CD4-positive, alpha-beta T cell treated with Interleukin-17A for 4 hours (primary cell): ENCODE measurements around the gene SURF6.
A peak's percentile ranks its signal among the peaks of the same experiment; 100 is the strongest.
"Not testable (repeated sequence)": the region's sequence is repeated elsewhere in the genome, so short reads cannot be mapped to it uniquely, and the experiment has no call there.

ENCODE experiments used
- DNase-seq: peaks from one replicate; pipeline ENCODE4 v3.0.0-alpha.2; 2020; ENCODE audit warnings: mixed read lengths

SURF6 gene

DNA sequence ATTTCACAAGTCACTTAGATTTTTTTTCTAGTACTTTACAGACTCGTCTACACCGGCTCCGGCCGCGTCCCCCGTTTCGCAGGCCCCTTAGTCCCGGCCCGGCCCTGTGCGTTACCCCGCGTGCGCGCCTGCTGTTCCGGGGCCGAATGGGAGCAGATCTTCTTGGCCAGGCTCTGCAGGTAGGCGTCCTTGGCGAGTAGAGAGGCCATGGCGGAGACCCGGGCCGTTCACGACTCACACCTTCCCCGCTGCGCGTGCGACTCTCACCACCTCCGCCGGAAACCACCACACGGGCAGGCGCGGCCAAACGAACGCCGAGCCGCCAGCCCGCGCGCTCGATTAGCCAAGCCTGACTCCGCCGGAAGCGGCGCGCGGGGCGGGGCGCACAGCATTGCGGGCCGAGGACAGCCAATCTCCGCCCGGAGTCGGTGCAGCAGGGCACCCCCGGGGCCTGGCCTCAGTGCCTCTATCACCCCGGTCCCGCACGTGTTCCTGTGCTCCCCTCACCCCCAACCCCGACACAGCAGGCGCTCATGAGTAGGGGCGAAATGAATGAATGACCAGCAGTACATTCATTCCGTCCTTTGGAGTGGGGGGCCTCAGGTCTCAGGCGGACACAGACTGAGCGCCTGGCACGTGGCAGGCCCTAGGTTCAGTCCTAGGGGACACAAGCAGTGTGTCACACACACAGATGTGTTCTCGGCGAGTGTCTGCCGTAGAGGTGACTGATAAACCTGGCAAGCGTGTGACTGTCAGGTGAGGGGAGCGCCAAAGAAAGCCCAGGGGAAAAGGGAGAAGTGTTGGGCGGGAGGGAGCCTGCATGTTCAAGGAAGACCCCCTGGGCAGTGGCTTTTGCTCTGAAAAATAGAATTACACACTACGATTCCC is at the start of gene SURF6:
Gene SURF6, minus strand, starts transcription at position 265 of the 888 bp plus-strand sequence. Its CDS starts 56 bp downstream, at position 209.
- DNase-seq = peak; percentile 94

DNA sequence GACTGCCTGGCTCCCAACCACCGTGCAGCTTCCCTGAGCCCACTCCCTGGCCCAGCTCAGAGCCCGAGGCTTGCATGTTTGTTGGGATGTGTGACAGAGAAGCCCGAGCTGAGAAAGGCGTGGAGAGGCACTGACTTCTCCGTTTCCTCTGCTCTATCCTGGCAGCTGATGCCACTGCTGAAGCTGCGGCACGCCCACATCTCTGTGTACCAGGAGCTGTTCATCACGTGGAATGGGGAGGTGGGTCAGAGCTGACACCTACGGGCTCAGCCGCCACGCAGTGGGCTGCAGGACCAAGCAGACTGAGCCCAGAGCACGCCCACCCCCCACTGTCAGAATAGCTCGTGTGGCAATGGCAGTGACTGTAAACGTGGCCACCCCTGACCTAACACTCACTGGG is 49.5 kb upstream of the SURF6 start:
- DNase-seq = no peak

DNA sequence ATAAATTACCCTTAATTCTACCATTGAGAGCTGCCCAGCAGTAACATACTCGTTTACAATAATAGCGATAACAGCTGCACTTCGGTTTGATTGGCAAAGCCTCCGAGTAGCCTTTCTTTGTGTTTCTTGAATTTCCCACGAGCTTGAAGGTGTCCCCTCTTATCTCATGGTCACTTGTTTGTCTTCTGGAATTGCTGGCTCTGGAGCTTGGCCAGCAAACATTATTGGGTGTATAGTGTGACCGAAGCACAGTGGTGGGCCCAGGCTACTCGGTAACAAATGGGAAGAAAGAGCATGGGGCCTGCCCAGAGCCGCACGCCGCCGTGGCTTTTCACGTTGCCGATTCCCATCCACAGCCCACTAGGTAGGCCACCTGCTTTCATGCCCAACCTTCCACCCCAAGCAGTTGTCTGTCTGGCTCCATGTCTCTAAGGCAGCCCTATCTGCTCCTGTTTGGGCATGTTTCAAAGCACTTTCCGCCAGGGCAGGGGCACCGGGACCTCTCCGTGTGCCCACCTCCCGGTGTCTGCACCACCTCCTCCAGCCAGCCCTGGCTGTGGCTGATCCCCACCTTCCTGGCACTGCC is 48.8 kb upstream of the SURF6 start:
- DNase-seq = no peak

DNA sequence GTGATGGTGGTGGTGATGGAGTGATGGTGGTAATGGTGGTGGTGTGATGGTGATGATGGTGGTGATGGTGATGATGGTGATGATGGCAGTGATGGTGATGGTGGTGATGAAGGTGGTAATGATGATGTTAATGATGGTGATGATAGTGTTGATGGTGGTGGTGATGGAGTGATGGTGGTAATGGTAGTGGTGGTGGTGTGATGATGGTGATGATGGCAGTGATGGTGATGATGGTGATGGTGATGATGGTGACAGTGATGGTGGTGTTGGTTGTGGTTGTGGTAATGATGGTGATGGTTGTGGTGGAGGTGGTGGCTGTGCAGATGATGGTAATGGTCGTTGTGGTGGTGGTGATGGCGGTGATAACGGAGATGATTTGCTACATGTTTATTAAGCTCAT is 47.5 kb upstream of the SURF6 start:
- no peak for DNase-seq

DNA sequence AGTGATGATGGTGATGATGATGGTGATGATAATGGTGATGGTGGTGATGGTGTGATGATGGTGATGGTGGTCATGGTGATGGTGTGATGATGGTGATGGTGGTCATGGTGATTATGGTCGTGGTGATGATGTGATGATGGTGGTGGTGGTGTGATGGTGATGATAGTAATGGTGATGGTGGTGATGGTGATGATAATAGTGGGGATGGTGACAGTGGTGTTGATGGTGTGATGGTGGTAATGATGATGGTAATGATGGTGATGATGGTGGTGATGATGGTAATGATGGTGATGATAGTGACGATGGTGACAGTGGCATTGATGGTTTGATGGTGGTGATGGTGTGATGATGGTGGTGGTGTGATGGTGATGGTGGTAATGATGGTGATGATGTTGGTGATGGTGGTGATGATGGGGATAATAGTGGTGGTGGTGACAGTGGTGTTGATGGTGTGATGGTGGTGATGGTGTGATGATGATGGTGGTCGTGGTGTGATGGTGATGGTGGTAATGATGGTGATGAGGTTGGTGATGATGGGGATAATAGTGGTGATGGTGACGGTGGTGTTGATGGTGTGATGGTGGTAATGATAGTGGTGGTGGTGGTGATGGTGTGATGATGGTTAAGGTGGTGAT is 46.6 kb upstream of the SURF6 start:
- no peak for DNase-seq

DNA sequence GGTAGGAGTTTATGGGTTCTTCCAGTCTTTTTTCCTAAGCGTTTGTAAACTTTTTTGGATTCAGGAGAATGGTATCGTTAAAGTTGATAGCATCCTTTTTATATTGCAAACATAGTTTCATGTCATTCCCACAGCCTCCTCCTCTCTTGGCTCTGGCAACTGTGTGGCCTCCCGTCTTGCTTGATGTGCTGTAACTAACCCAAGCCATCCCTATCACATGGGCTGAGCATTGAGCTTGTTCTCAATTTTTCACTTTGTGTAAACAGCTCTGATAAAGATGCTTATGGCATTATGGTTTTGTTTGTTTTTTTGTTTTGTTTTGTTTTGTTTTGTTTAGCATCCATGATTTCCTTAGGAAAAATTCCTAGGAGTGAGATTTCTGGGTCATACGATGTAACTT is 44.7 kb upstream of the SURF6 start:
- no peak for DNase-seq

DNA sequence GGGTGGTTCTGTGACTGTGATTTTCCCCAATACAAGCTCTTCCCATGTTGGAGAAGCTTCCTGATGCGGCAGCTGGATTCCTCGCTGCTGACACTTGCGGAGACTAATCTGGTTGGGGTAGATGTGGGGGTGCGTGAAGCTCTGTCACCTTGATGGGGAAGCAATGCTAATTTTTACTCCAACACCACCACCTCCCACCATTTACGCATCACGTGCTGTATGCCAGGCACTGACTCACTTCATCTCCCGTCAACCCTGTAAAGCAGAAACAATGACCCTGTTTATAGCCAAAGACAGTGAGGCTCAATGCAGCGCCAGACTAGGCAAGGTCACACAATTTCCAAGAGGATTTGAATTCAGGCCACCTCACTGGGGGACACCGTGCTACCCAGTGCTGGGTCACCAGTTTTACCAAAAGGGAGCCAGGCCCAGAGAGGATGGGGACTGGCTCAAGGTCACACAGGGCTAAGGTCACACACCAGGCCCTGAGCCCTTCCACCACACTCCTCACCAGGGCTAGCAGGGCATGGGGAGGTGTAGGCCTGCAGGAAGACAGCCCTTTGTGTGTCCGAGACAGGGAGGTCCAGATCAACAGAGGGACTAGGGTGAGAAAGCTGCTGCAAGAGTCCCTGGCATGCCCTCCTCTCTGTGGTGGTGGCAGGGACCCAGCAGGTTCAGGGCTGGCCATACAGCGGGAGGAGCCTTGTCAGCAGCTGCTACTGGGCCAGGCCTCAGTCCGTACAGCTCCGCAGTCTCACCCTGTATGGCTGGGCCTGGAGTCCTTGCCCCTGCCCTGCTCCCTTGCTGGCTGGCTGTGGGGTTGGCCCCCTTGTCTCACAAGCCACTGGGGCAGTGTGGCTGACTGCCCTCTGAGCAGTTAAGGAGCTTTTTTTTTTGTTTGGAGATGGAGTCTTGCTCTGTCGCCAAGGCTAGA is 43.4 kb upstream of the SURF6 start:
- no peak for DNase-seq

DNA sequence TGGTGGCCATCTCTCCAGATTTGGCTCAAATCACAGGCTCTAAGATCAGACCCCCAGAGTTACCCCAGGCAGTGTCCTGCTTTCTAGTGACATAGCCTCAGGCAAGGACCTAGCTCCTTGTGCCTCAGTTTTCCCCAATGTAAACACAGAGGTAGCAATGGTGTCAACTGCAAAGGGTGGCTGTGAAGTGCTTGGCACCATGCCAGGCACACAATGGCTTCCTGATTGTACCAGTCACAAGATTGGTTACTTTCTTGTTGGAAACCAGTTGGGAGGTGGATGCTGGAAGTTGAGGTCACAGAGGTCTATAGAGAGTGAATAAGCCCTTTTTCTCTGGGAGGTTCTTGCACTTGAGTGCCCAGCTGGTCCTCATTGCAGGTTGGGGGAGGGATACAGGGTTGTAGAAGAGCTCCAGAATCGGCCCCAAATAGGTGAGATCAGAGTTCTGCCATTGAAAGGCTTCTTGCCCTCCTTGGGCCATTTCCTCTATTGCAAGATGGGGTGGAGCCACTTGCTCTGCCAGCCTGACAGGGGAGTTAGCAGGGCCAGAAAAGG is 42.5 kb upstream of the SURF6 start:
- no peak for DNase-seq

DNA sequence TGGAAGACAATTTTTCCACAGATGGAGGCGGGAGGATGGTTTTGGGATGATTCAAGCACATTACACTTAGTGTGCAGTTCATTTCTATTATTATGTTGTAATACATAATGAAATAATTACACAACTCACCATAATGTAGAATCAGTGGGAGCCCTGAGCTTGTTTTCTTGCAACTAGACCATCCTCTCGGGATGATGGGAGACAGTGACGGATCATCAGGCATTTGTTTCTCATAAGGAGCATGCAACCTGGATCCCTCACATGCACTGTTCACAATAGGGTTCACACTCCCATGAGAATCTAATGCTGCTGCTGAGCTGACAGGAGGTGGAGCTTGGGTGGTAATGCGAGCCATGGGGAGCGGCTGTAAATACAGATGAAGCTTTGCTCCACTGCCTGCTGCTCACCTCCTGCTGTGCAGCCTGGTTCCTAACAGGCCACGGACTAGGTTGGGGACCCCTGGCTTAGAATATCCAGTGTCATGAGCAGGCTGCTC is 41.8 kb upstream of the SURF6 start:
- no peak for DNase-seq

DNA sequence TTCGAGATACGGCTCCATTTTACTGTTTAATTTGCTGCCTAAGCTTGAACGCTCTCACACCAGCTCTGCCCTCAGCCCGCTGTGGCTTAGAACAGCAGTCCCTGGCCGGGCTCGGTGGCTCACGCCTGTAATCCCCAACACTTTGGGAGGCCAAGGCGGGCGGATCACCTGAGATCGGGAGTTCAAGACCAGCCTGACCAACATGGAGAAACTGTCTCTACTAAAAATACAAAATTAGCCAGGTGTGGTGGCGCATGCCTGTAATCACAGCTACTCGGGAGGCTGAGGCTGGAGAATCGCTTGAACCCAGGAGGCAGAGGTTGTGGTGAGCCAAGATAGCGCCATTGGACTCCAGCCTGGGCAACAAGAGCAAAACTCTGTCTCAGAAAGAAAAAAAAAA is 41.3 kb upstream of the SURF6 start:
- not testable (repeated sequence) for DNase-seq

DNA sequence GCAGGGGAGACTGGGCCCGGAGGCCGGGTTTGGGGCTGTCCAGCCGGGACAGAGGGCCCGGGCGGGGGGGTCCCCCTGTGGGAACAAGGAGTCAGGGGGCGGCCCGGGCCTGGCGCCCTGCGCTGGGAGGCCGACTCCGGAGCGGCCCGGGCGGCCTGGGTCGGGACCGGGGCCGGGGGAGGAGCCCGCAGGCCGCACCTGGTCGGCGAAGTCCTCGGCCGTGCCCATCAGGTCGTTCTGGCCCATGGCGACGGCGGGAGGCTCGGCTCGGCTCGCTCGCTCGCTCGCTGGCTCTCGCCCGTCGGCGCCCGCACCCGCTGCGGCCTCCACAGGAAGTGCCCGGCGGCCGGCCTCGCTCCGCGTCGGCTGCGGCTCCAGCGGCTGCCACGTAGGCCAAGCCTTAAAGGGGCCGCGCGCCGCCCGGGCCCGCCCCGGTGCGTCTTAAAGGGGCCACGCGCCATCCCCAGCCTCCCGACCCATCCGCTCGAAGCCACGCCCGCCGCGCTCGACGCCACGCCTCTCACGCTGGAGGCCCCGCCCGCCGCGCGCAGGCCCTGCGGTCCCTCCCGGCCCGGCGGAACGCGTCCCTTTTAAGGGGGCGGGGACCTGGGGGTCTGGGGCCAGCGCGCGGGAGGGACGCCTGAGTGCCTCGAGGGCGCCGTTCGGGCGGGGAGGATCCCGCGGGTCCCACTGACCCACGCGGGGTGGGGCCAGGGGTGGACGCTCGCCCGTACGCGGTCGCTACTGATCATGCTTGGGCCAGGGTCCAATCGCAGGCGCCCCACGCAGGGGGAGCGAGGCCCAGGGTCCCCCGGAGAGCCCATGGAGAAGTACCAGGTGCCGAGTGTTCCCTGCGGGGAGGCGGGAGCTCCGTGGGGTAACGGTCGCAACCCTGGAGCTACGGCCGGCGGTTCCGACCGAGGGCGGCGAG is 40.0 kb upstream of the SURF6 start, which contains the start of the genes STKLD1 and SURF4:
Gene STKLD1, plus strand, starts transcription at position 643 of the 931 bp plus-strand sequence. Its CDS starts 108 bp downstream, at position 751.
Gene SURF4, minus strand, starts transcription at position 337 of the 931 bp plus-strand sequence. Its CDS starts 91 bp downstream, at position 246.
- DNase-seq = peak; percentile 96

DNA sequence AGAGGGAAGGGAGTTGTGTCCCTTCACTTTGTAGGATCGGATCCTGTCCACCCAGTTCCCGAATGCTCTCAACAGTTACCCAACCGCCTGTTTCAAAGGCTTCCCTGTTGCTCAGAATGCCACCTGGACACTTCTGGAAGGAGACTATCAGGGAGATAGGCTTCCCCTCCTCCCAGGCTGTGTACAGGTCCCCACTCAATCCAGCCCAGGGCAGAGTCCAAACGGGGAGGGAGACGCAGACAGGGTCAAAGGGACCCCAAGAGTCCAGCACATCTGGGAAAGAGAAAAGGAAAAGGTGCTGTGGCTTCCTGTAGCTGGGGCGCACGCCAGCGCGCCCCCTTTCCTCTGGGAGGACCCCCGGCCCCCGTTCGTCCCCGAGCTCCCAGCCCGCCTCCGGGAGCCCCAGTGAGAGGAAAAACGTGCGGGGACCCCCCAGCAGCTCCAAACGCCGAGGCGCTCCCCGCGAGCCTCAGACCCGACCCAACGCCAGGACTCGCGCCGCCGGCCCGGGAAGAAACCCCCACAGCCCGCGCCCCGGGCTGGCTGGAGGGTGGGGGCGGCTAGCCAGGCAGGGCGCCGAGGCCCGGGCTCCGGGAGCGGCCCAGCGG is 39.2 kb upstream of the SURF6 start:
- peak; percentile 18 for DNase-seq

DNA sequence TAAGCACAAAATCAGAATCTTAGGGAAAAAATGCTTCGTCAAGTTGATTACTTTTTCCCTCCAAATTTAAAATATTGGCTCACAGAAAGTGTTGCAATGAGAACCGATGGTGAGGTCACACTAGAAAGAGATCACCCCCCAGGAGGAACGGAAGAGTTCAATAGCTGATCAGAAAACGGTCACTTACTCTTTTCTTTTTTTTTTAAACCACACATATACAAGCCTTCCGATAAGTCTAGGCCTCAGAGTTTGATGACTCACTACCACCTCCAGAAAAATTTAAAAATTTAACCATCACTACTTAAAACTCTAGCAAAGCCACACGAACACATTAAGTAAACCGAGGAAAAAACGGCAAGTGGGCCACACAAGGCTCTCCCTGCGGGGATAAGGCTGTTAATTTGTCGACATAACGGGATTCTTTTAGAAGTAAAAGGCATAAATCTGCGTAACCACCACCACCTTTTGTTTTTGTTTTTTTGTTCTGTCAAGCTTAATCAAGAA is 38.7 kb upstream of the SURF6 start:
- peak; percentile 46 for DNase-seq

DNA sequence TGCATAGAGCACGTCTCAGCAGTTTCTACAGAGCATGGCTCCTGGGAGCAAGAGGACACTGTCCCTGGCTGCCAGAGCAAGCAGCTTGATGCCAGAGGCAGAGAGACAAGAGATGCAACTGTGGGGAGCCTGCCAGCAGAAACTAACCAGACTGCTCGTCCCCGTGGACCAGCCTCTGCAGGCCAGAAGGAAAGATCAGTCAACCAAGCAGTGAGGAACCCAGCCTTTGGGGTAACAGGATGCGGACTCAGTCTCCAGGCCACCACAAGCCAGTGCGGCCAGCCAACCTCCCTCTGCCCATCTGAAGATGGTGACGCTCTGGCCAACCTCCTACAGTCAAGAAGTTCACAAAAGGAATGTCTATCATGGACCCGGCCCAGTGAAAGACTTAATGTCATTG is 36.2 kb upstream of the SURF6 start:
- no peak for DNase-seq

DNA sequence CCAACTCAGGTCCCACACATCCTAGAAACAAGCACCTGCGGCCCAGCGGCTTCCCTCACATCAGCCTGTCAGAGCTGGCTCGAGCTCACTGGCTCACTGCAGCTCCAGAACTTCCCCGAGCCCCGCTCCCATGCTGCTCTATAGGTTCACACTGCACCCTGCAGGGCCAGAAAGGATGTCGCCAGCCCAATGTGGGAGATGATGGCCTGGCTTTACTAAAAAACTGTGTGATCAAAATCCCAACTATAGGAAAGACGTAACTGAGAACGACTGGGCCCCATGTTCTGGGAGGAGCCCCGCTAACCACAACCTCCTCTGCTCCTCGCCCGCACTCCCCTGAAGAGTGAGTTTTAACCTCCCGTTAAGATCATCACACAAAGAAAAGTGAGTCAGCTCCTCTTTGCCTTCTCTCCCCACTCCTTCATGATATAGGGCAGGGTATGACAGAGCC is 35.3 kb upstream of the SURF6 start:
- peak; percentile 79 for DNase-seq

DNA sequence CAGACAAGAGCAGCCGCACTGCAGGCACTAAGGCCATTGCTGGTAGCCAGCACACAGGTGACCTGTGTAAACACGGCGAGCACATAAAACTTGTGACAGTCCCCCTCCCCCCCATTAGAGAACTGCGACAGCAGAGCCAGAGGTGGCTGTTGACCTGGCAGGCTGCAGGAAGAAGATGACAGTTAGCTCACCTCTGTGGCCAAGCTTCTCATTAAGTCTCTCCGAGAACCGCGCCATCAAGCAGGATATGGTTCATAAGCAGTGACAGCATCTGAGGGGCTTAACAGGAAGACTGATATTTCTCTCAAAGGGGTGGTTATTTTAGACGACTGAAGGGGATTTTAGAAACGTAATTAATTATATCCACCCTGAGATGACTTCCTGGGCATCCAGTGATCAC is 34.7 kb upstream of the SURF6 start:
- peak; percentile 71 for DNase-seq

DNA sequence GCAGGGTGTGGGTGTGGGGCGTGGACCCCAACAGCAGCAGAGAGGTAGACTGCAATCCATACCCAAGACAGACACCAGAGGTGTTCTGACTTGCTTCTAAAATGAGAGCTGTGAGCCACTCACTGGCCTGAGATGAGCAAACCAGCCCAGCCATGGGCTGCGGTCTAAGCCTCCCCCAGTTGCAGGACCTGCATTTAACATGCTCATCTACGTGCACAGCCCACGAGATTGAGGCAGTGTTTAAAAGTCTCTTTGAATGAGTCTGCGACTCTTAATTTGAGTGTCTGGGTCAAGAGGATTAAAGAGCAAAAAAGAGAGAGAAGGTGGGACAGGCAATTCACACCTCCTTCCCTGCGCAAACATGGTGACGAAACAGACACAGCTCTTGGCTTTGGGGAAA is 33.9 kb upstream of the SURF6 start:
- DNase-seq = no peak

DNA sequence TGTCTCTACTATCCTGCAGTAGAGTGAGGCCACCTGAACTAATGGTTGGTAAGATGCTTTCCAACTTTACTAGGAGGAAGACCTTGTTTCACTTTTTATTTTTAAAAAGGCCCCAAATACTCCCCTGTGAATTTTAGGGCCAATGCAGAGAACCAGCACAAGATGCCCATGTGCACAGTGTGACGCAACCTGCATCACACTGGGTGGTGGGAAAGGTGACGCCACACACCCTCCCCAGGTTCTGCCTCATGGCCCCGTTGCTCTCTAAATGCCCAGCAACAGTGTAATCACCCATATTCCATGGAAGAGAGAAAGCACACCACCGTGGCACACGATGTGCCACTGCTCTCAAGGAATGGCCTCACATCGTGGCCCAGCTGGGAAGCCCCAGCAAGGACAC is 33.4 kb upstream of the SURF6 start:
- no peak for DNase-seq

DNA sequence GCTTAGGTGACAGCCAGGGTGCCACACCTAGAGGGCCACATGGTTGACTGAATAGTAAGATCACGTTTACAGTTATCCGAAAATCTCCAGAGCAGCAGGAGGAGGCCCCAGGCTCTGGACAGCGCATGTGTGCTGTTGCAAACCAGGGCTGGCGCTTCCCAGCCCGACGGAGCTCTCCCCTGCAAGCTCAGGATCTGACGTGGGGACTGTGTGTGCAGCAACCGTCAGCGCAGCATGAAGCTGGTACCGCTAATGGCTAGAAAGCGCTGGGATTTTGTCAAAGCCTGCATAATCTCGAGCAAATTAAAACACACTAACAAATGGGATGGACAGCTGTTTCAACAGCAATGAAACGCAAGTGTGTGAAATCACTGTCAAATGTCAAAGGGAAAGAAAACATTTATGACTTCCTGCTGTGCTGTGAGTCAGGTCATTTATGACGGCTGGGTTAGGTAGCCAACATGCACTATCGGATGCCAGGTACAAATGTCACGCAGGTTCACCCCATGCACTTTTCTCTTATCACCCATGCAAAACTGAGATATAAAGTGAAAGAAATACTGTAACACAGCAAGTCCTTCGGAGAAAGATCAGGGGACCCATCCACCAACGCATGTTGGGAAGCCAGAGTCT is 32.4 kb upstream of the SURF6 start:
- DNase-seq = no peak

DNA sequence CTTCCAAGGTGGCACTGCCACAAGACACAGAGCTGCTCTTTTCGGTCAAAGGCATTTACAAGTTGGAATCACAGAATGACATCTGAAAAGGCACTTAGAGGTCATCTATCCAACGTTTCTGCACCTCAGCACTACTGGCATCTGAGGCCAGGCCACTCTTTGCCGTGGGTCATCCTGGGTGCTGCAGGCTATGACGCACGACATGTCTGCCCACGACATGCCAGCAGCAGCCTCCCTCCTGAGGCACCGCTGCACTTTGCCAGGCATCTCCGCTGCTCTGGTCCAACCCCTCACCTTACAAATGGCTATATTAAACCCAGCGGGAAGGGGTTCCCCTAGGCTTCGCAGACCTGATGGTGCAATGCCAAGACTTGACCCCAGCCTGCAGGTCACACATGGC is 31.8 kb upstream of the SURF6 start:
- no peak for DNase-seq
